A673 (cell line): ENCODE results near the gene DSCAML1.

Experiments used
- CTCF ChIP-seq: fragments of 300-800, 200-600 bp; sonication (generic); conservative IDR thresholded peaks from 2 replicates; pipeline ENCODE4 v1.5.1; 2017; ENCODE audit warnings: low read depth, mild to moderate bottlenecking, antibody characterized with exemption, low read length, moderate library complexity, mixed read lengths
- EZH2 ChIP-seq: fragments of 200-600 bp; sonication (generic); IDR thresholded peaks from 2 replicates; pipeline ENCODE4 v1.6.1; 2017; ENCODE audit warnings: borderline replicate concordance, low read depth, mild to moderate bottlenecking, mixed read lengths, antibody characterized with exemption, low read length; ENCODE audit not compliant: poor library complexity, severe bottlenecking

GRCh38 chr11:117510646-117511045, 286.4 kb downstream of the DSCAML1 start:
- TF ChIP-seq EZH2 (no peak), CTCF (no peak)
